Bronchial epithelial cell (primary cell): ENCODE results near the gene CHST11. TPM values are rescaled to one million over a fixed set of nuclear protein-coding genes. Genes with fewer than 3 reads are reported as not detected.

Source experiments
- DNase-seq: peaks from one replicate; pipeline ENCODE4 v3.0.0-alpha.2; 2010; ENCODE audit warnings: low read depth
- FAIRE-seq: peaks from 2 replicates; lab custom pipeline; 2011; peaks lifted over from hg19 to GRCh38; lab: Jason Lieb, UNC
- H3K27me3 ChIP-seq: 2 replicates; pipeline ENCODE4 v1.5.1; 2011; ENCODE audit warnings: low read length; ENCODE audit not compliant: control insufficient read depth, insufficient read depth
- H3K36me3 ChIP-seq: 2 replicates; pipeline ENCODE4 v1.5.1; 2011; ENCODE audit warnings: low read length; ENCODE audit not compliant: control insufficient read depth, insufficient read depth
- H3K4me3 ChIP-seq: 2 replicates; pipeline ENCODE4 v1.5.1; 2011; ENCODE audit warnings: mild to moderate bottlenecking, low read depth, low read length, control low read depth
- total RNA-seq: library from RNA; depleted of rRNA; stranded (reverse); fragments of >200 nt; gene quantifications from 2 replicates; pipeline ENCODE4 v1.2.1, GENCODE V29; 2014
- TF ChIP-seq, protein P1 (sequence below): IDR thresholded peaks from 2 replicates; pipeline ENCODE4 v1.5.1; 2011; ENCODE audit warnings: mild to moderate bottlenecking, moderate library complexity, low read length, control low read depth, inconsistent platforms; ENCODE audit not compliant: insufficient read depth, severe bottlenecking

CHST11 gene
- total RNA-seq, 1 donor from 2014 or later = 7.9 TPM

DNA sequence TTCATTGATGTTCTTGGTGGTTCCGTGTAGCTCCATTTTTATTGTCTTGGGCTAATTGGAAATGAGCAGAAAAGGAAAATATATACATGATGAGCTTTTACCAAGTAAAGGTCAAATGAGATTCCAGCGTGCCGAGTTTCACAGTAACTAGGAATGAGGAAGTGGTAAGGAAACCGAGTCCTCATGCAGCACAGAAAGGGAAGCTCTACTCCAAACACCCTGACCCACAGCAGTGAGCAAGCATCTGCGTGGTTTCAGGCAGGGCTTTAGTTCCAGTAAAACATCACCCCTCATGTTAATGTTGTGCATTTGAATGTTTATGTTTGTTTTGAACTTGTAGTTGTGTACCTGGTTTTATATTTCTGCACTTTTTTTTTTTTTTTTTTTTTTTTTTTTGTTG lies 293.3 kb downstream of the CHST11 start:
- peak; percentile 51 for DNase-seq
- no peaks in the 10 kb centered on the region for H3K36me3 ChIP-seq
- no peak for FAIRE-seq
- H3K4me3 ChIP-seq = no peak overlapping the region
- H3K27me3 ChIP-seq = no peaks in the 10 kb centered on the region
- TF ChIP-seq, protein P1, sequence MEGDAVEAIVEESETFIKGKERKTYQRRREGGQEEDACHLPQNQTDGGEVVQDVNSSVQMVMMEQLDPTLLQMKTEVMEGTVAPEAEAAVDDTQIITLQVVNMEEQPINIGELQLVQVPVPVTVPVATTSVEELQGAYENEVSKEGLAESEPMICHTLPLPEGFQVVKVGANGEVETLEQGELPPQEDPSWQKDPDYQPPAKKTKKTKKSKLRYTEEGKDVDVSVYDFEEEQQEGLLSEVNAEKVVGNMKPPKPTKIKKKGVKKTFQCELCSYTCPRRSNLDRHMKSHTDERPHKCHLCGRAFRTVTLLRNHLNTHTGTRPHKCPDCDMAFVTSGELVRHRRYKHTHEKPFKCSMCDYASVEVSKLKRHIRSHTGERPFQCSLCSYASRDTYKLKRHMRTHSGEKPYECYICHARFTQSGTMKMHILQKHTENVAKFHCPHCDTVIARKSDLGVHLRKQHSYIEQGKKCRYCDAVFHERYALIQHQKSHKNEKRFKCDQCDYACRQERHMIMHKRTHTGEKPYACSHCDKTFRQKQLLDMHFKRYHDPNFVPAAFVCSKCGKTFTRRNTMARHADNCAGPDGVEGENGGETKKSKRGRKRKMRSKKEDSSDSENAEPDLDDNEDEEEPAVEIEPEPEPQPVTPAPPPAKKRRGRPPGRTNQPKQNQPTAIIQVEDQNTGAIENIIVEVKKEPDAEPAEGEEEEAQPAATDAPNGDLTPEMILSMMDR = no peak

DNA sequence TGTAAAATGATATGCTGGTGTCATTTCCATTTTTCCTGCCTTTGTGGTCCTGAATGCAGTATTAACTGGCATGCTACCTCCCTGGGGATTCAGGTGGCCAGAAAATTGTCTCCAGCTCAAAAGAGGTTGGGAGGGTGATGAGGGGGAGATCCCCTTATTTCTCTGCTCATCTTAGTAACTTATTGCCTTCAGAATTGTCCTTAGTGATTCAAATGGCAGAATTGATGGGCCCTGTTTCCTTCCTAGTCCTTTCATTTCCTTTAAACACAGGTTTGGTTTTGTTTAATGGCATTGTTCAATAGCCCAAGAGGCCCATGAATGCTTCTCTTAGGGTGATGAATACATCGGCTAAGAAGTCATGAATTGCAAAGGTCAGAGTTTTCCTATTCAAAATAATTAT lies 294.4 kb downstream of the CHST11 start:
- H3K36me3 ChIP-seq = no peaks in the 10 kb centered on the region
- H3K27me3 ChIP-seq = no peaks in the 10 kb centered on the region
- no peak overlapping the region for H3K4me3 ChIP-seq
- TF ChIP-seq, protein P1 = no peak
- FAIRE-seq (no peak), DNase-seq (no peak)

- Histone ChIP-seq H3K36me3 (no peaks in the 10 kb centered on the region), H3K27me3 (no peaks in the 10 kb centered on the region), H3K4me3 (no peak overlapping the region)
- FAIRE-seq (no peak), DNase-seq (no peak)
- TF ChIP-seq, protein P1 = no peak
These were observed 294.8 kb downstream of the CHST11 start for GRCh38 chr12:104751594-104751993.

GRCh38 chr12:104752016-104752415 lies 295.3 kb downstream of the CHST11 start:
- FAIRE-seq (no peak), DNase-seq (no peak)
- TF ChIP-seq, protein P1 = no peak
- Histone ChIP-seq H3K4me3 (no peak overlapping the region), H3K27me3 (no peaks in the 10 kb centered on the region), H3K36me3 (no peaks in the 10 kb centered on the region)

DNA sequence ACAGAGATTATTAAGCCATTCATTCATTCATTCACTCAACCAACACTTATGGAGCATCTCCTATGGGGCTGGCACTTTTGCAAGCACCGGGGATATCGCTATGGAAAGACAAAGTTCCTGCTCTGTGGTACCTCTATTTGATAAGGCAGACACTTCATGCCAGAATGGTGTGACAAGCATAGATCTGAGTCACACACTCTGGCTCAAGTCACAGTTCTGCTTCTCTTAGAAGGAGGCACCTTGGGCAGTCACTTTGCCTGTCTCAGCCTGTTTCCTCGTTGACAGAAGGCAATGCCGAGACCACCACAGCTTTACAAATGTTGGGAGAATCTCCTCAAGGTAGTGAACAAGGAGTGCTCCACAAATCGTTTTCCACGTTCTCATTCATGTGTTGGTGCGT lies 296.1 kb downstream of the CHST11 start:
- TF ChIP-seq, protein P1 = no peak
- Histone ChIP-seq H3K27me3 (no peaks in the 10 kb centered on the region), H3K4me3 (no peak overlapping the region), H3K36me3 (peaks cover 2% of the 10 kb centered on the region)
- peak; percentile 50 for FAIRE-seq
- no peak for DNase-seq

DNA sequence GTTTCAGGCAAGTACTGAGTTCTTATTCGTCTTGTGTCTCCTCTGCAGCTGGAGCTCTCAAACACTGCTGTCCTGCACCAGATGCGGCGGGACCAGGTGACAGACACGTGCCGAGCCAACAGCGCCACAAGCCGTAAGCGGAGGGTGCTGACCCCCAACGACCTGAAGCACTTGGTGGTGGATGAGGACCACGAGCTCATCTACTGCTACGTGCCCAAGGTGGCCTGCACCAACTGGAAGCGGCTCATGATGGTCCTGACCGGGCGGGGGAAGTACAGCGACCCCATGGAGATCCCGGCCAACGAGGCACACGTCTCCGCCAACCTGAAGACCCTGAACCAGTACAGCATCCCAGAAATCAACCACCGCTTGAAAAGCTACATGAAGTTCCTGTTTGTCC lies 300.2 kb downstream of the CHST11 start:
- Histone ChIP-seq H3K4me3 (no peak overlapping the region), H3K36me3 (peaks cover 2% of the 10 kb centered on the region), H3K27me3 (no peaks in the 10 kb centered on the region)
- DNase-seq = no peak
- TF ChIP-seq, protein P1 = no peak
- FAIRE-seq = no peak
